Stomach smooth muscle (tissue), 2 donors: ENCODE results near the gene ABCC2.
"Not testable (repeated sequence)": the region's sequence is repeated elsewhere in the genome, so short reads cannot be mapped to it uniquely, and the experiment has no call there.

Source experiments
- H3K27ac ChIP-seq: one replicate; pipeline ENCODE4 v1.7.0; 2013; ENCODE audit warnings: mild to moderate bottlenecking, low read length, inconsistent platforms
- H3K27me3 ChIP-seq, 2 donors: one replicate each; pipeline ENCODE4 v1.7.0; 2013; ENCODE audit warnings: low read length in 2 of 2; ENCODE audit not compliant: insufficient read depth in 2 of 2, control insufficient read depth in 1 of 2
- H3K36me3 ChIP-seq, 2 donors: one replicate each; pipeline ENCODE4 v1.7.0; 2013; ENCODE audit warnings: low read length in 2 of 2; ENCODE audit not compliant: control insufficient read depth in 2 of 2, insufficient read depth in 2 of 2
- H3K4me1 ChIP-seq: one replicate; pipeline ENCODE4 v1.7.0; 2013; ENCODE audit warnings: low read length; ENCODE audit not compliant: control insufficient read depth, insufficient read depth
- H3K4me3 ChIP-seq, 2 donors: one replicate each; pipeline ENCODE4 v1.7.0; 2013; ENCODE audit warnings: low read length in 2 of 2
- H3K9ac ChIP-seq, 2 donors: one replicate each; pipeline ENCODE4 v1.7.0; 2013; ENCODE audit warnings: low read length in 2 of 2, mild to moderate bottlenecking in 1 of 2
- H3K9me3 ChIP-seq, 2 donors: one replicate each; pipeline ENCODE4 v1.7.0; 2013; ENCODE audit warnings: low read length in 2 of 2; ENCODE audit not compliant: control insufficient read depth in 2 of 2
- donor health status: healthy.
- donor health status: Pancreatic carcinoma.

The ABCC2 gene

DNA sequence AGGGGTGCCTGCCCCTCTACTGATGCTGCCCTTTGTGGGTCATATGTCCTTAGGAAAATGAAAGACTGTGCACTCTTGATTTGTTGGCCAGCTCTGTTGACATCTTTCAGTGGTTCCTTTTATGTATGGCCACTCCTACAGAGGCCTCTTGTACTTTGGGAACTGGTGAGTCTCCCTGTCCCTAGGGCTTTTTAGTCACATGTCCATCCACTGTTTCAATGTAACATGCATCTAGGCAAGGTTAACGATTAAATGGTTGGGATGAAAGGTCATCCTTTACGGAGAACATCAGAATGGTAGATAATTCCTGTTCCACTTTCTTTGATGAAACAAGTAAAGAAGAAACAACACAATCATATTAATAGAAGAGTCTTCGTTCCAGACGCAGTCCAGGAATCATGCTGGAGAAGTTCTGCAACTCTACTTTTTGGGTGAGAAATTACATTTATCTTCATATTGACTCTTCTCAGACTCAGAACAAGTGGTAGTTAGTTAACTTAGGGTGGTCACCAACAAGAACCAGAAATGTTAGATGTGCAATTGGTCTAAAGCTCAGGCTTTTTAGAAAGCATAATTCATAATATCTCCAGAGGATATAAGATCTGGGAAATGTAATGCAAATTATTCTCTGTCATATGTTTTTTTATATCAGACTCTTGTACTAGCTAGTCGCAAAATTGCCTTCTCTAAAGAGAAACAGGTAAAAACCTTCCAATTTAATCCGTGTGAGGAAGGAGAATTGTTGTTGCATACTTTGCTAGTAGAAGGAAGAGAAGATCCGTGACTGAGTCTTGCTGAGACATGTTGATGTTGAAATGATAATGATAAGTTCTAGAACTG, at the start of gene ABCC2:
Gene ABCC2, plus strand, starts transcription at position 194 of the 840 bp plus-strand sequence. Its CDS starts 205 bp downstream, at position 399.
- Histone ChIP-seq H3K36me3 (no peaks in the 10 kb centered on the region), H3K9me3 (no peaks in the 10 kb centered on the region), H3K4me3 (no peak within 1 kb of the TSS), H3K4me1 (peaks cover 2% of the 10 kb centered on the region), H3K9ac (no peak within 1 kb of the TSS), H3K27ac (no peak within 1 kb of the TSS), H3K27me3 (no peaks in the 10 kb centered on the region)

DNA sequence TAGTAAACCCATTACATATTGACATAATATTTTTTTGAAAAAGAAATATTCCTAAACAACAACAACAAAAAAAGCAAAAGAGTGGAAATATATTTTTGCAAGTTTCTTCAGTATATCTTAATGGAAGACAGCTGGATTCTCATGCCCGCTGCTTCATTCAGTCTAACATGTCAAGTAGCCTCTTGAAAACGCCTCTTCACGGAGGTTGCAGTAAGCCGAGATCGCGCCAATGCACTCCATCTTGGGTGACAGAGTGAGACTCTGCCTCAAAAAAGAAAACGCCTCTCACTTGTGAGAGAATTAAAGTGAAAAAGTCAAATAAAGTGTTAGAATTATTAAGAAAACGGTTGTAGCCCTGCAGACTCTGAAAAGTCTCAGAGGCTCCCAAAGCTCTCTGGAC, 49.1 kb upstream of the ABCC2 start:
- H3K4me3 ChIP-seq: peak overlapping the region in 1 of 2 donors; percentile 100
- H3K9ac ChIP-seq: no peak overlapping the region
- no peak overlapping the region for H3K27ac ChIP-seq

GRCh38 chr10:99734111-99734510, 48.3 kb upstream of the ABCC2 start:
- not testable (repeated sequence) for H3K4me3 ChIP-seq, H3K36me3 ChIP-seq, H3K4me1 ChIP-seq, H3K9ac ChIP-seq, H3K27me3 ChIP-seq, H3K9me3 ChIP-seq, H3K27ac ChIP-seq

More for the DNA sequence above, 49.1 kb upstream of the ABCC2 start:
- Histone ChIP-seq H3K36me3 (peaks cover 0 to 6% of the 10 kb centered on the region in 2 donors), H3K4me1 (peaks cover 7% of the 10 kb centered on the region), H3K9me3 (no peaks in the 10 kb centered on the region), H3K27me3 (no peaks in the 10 kb centered on the region)

- H3K36me3 ChIP-seq: peaks cover 24 to 42% of the 10 kb centered on the region in 2 donors
- H3K27ac ChIP-seq: no peak overlapping the region
Observed at GRCh38 chr10:99740260-99740659, 42.2 kb upstream of the ABCC2 start.

DNA sequence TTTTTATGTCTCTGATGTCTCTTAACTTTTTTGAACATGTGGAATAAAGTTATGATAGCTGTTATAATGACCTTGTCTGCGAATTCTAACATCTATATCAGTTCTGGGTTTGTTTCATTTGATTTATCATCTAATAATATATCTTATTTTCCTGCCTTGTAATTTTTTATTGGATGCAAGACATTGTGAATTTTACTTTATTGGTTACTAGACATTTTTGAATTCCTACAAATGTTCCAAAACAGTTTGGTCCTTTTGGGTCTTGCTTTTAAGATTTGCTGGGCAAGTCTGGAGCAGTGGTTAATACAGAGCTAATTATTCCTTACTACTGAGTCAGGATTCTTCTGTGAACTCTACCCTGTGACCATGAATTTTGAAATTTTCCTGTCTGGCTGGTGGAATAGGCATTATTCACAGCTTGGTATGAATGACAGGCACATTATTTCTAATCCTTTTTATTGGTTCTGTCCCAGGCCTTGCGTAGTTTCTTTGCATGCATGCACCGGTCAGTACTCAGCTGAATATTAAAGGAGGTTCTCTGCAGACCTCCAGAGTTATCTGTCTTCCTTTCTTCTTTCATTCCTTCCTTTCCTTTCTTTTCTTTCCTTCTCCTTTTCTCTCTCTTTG, 41.4 kb upstream of the ABCC2 start:
- peaks cover 25 to 49% of the 10 kb centered on the region in 2 donors for H3K36me3 ChIP-seq

More at GRCh38 chr10:99740260-99740659, 42.2 kb upstream of the ABCC2 start:
- Histone ChIP-seq H3K4me1 (no peaks in the 10 kb centered on the region), H3K4me3 (no peak overlapping the region), H3K9me3 (no peaks in the 10 kb centered on the region), H3K27me3 (no peaks in the 10 kb centered on the region), H3K9ac (no peak overlapping the region)

GRCh38 chr10:99742254-99742653, 40.2 kb upstream of the ABCC2 start:
- H3K36me3 ChIP-seq: peaks cover 29 to 56% of the 10 kb centered on the region in 2 donors
- H3K27me3 ChIP-seq: no peaks in the 10 kb centered on the region
- no peak overlapping the region for H3K4me3 ChIP-seq
- H3K9ac ChIP-seq: no peak overlapping the region
- no peaks in the 10 kb centered on the region for H3K4me1 ChIP-seq
- no peak overlapping the region for H3K27ac ChIP-seq
- no peaks in the 10 kb centered on the region for H3K9me3 ChIP-seq

More for the DNA sequence above, 41.4 kb upstream of the ABCC2 start:
- Histone ChIP-seq H3K4me3 (no peak overlapping the region), H3K9me3 (no peaks in the 10 kb centered on the region), H3K27ac (no peak overlapping the region), H3K4me1 (no peaks in the 10 kb centered on the region), H3K27me3 (no peaks in the 10 kb centered on the region), H3K9ac (no peak overlapping the region)

GRCh38 chr10:99742701-99743100, 39.7 kb upstream of the ABCC2 start:
- H3K9me3 ChIP-seq: no peaks in the 10 kb centered on the region
- no peak overlapping the region for H3K27ac ChIP-seq
- no peaks in the 10 kb centered on the region for H3K27me3 ChIP-seq
- H3K36me3 ChIP-seq: peaks cover 28 to 58% of the 10 kb centered on the region in 2 donors
- no peak overlapping the region for H3K9ac ChIP-seq
- H3K4me3 ChIP-seq: no peak overlapping the region
- no peaks in the 10 kb centered on the region for H3K4me1 ChIP-seq

DNA sequence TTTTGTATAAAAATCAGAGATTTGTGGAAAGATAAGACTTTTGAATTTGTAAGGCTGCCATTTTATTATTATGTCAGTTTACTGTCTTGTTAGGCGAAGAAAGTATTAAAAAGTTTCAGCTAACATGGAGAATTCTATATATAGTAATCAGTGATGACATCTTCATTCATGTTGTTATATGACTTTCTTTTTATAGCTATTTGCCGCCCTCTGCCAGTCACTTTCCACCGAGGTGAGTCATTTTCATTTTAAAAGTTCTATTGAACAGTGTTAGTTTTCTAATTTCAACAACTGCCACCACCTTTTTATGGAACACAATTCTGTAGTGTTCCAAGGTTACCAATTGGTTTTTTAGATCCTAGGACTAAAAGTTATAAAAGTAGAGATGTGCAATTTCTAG, 38.6 kb upstream of the ABCC2 start:
- no peaks in the 10 kb centered on the region for H3K4me1 ChIP-seq

GRCh38 chr10:99746166-99746565, 36.3 kb upstream of the ABCC2 start:
- not testable (repeated sequence) for H3K9me3 ChIP-seq, H3K9ac ChIP-seq, H3K4me3 ChIP-seq, H3K27me3 ChIP-seq, H3K4me1 ChIP-seq, H3K27ac ChIP-seq
- peaks cover 31 to 59% of the 10 kb centered on the region in 2 donors for H3K36me3 ChIP-seq

More for the DNA sequence above, 38.6 kb upstream of the ABCC2 start:
- Histone ChIP-seq H3K9me3 (no peaks in the 10 kb centered on the region), H3K9ac (no peak overlapping the region), H3K27ac (no peak overlapping the region), H3K27me3 (no peaks in the 10 kb centered on the region), H3K36me3 (peaks cover 38 to 64% of the 10 kb centered on the region in 2 donors), H3K4me3 (no peak overlapping the region)

GRCh38 chr10:99748823-99749451, 33.5 kb upstream of the ABCC2 start:
- Histone ChIP-seq H3K36me3 (peaks cover 28 to 43% of the 10 kb centered on the region in 2 donors), H3K27ac (no peak overlapping the region), H3K4me3 (no peak overlapping the region)

More at GRCh38 chr10:99748823-99749451, 33.5 kb upstream of the ABCC2 start:
- Histone ChIP-seq H3K27me3 (no peaks in the 10 kb centered on the region), H3K9ac (no peak overlapping the region), H3K9me3 (no peaks in the 10 kb centered on the region), H3K4me1 (no peaks in the 10 kb centered on the region)
